HG03097 (cell line): Measurements from ENCODE around the gene TNIK.

Source experiments
- ATAC-seq: cut with Tn5 transposase; IDR thresholded peaks from one replicate; pipeline ENCODE4 v1.9.1; 2021; ENCODE audit not compliant: unreplicated experiment, low FRiP score

TNIK gene

DNA sequence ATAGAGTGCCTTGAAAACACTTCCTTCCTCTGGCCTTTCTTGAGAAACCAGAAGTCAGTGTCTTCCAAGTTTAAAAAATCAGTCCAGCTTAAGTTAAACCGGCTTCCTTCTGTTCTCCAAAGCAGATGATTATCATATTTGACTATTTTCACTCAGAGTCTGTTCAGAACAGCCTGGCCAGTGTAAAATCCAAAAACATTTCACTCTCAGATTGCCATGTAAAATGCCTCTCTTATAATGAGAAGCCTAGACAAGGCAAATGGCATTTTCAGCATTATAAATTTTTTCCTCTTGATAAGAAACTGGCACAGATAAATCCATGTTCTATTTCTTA is 193.5 kb downstream of the TNIK start:
- no peak for ATAC-seq

DNA sequence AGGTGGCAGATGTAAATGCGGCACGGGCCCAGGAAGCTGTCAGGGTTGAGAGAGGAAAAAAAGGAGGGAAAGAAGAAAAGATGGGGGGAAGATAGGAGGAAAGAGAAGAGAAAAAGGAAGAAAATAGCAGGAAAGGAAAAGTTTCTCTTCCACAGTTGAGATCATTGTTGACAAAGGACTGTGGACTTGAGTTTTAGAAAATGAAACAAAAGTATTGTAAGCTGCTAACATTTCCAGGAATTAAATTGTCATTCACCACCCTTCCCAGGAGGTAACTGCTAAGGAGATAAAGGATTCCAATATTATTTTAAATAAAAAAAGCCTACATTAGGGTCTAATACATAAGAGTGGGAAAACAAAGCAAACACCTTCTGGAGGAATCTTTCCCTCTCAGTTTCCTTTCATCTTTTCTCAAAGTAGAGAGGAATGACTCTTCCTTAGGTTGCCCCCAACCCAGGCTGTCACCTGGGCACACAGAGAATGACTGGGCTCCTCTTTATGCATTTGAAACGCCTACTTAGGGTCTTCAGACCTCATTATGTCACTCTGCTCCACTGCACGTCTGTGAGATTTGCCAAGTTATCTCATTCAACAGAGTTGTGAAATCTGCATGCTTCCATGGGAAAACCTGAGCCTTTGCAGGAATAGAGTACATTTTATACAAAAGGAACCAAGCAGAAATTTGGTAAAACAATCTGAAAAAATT is 194.0 kb downstream of the TNIK start:
- ATAC-seq = no peak

DNA sequence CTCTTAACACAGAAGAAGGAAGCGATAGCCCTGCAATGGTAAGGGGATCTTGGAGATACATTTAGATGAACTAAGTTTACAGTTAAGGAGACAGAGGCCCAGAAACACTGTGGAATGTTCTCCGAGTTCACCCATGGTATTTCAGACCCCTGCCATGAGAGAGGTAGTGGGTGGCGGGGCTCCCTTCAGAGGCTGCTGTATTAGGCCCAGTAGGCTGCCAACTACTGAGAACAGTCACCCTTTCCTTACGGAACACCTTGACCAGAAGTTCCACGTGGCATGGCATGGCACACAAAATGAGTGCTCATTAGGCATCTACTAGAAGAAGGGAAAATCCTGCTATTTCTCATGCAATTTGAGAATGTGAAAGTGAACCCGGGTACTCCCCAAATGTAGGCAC is 195.4 kb downstream of the TNIK start:
- no peak for ATAC-seq

DNA sequence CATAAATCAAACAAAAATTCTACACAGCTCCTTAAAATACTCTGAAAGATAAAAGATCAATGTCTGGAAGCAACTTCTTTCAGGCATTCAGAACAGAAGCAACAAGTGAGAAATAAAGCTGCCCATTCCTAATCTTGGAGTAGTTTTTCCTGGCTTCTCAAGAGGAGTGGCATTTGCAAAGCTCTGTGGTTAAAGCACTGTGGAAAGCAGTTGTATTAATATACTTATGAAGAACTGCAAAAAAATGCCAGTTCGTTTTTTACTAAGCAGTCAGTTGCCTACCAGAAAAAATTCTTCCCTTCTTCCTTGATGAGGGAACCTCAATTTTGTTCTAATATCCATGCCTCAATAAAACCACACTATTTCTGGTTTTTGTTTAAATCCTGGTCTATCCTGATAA is 197.8 kb downstream of the TNIK start:
- no peak for ATAC-seq

DNA sequence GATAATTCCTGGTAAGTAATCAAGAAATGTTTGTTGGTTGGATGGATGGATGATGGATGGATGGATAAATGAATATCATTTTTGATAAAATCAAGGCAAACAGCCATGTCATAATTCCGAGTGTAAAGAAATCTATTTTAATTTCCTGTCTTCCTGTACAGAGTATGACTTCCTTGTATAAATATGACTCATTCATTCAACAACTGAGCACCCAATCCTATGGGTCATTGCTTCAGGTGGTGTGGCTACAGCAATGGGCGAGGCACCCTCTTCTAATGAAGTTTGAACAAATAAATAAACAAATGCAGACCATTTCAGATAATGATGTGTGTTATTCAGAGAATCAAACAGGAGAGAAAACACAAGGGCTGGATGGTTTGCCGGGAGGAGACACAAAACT is 198.7 kb downstream of the TNIK start:
- no peak for ATAC-seq

DNA sequence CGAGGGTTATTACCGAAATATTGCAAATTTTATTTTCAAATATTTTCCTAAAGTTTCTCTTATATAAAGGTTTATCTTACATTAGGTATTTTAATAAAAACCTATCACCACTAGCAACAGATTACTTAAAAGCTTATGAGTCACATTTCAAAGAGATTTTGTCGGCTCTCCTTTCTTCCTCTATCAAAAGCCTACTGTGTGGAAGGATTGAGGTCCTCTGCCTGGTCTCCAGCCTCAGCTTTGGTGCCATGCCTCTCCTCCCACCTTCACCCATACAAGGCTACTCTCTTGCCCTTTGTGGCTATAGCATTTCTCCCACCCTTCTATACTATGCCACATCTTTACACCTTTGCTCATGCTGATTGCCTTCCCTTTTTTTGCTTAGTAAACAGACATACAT is 199.3 kb downstream of the TNIK start:
- ATAC-seq = no peak

DNA sequence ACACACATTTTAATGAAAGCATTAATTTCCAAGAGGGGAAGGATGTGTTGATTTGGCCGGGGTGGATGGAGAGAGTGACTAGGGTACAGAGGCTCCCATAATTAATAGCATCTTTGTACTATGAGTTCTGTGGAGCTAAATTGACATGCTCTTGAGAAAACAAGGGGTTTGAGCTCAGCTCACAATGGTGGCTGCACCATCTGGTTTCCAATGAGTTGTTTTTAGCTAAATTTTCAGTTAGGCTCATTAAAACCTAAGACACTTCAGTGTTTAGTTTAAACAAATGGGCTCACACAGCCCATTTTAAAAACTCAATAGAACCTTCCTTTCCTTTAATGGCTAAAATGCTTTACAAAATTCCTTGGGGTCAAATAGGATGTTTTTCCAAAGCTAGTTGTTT is 199.7 kb downstream of the TNIK start:
- no peak for ATAC-seq

DNA sequence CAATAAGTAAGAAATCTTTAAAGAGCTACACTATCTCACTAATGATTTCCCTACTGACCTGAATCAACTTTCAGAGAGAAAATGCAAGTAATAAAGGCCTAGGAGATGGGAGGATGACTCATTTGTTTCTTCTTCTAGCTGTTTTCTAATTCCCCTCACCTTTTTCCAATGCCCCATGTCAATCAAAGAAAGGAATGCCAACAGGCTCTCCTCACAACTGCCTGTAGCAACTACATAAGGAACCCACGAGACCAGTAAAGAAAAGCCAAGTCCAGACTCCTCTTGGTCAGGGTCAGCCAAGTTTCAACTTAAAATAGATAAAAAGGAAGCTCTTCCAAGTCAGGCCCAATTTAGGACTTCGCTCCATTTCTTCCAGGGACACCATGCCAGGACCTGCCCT is 201.9 kb downstream of the TNIK start:
- no peak for ATAC-seq

DNA sequence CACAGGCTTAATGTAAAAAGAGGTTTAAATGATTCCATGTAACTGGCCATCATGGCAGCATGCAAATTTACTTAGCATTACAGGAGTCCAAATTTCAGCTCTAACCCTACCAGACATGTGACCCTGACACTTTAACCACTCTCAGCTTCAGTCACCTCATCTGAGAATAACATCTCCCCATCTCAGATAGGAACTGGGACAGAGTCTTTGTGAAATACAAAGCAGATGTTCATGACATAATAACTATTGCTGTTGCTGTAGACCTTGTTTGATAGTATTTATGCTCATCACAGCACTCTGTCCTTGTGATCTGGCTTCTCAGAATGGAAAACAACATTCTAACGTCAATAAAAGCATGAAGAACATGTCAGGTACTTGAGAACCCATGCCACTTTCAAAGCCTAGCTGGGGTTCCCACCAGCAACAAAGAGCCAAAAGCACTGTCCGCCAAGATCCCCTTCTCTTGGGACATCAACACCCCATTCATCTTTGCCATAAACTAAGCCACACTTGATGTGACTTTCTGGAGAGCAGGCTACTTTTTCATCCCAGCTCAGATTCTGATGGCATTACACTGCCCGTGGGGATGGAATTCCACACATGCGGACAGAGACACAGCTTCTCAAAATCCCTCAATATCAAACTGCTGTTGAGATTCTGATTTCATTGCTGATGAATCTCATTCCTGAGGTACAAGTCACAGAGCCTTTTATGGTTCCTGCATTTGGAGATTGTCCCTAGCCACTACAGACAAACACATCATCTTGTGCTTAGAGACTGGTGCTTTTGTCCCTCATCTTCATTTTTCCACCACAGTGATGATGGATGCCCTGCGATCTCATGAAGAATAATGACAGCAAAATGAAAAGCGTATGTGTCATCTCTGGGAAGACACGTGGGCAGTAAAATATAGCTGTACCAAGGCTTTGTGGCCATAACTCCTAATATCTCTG is 202.7 kb downstream of the TNIK start:
- ATAC-seq = peak; percentile 39

DNA sequence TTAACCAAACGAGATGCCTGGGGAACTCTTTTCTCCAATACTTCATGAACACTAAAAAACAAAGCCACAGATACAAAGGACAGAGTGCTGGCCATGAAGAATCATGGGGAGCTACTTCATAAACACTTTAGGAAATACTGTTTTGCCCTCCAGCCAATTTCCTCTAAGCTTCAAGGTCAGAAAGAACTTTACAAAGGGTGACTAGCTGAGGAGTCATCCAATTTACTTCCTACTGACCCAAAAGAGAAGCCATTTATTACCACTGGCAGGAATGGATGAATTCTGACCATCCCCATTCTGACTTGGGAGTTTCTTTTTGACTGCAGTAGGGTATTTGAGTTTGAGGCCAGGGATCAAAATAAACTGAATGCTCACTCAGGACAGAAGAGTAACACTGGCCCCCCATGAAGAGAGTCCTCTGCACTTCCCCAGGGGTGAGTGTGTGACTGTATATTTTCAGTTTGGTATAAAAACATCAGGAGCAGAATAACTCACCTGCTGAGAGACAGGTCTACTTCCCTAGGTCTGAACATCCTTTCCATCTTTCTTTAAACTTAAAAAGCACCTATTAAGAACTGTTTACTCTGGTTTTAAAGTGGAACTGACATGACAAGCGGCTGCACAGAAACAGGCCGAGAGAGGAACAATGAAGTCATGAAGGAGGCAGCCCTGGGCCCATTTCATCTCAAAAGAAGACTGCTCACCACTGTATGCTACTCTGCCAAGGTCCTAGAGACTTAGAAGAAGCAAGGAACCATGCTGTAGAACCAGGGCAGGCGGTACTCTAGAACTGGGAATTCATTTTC is 203.6 kb downstream of the TNIK start:
- ATAC-seq = no peak

DNA sequence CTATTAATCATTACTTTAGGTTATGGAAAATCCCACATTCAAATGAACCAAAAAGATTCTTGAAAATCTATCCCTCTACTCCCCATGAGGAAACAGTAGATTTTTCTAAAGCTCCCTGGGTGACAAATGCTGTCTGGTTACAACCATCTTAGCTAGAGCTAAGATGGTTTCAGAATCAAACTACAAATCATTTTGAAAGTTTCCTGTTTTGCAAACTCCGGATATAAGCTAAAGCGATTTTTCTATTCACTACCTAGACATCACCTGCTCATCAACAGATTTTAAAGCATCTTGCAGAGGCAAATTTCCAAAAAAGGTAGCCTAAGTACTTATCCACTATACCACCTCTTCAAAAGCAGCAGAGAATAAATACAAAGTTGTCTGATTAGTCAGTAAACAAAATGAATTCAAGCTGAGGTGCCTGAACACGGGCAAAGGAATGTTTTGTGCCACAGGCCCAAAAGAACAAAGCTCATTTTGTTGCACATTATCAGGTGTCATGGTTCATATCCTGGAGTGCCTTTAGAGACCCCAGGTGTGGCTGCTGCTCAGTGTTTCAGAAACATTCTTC is 204.9 kb downstream of the TNIK start:
- ATAC-seq = peak; percentile 50

DNA sequence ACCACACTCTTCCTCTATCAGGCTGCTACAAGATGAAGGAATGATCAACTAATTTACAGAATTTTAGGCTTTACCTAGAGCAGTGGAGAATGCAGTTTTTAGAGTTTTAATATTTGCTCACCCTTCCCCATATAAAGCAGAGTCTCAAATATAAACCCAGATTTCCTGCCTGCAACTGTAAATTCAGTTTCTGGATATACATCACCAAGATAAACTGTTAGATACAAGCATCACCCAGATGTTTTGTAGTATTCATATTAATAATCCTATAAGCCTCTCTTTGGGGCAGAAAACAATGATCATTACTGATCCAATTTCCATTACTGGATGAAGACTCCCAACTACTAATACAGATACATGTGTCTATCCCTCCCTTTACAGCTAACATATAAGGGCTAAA is 205.9 kb downstream of the TNIK start:
- no peak for ATAC-seq

DNA sequence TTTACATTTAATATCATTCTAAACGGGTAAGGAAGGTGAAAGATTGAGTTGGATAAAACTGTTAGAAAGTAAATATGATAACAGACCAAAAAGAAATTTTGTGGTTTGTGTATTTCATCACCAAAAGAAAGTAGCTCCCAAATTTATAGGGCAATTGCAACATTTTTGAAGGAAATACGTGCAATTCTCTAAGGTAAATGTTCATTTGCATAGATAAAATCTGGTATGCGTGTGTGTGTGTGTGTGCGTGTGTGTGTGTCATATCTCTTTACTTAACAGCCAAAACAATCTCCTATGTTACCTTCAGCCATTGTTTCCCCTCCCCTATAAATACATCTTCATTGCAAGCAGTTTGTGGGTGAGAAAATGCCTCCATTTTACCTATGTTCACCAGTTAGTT is 208.4 kb downstream of the TNIK start:
- ATAC-seq = no peak

DNA sequence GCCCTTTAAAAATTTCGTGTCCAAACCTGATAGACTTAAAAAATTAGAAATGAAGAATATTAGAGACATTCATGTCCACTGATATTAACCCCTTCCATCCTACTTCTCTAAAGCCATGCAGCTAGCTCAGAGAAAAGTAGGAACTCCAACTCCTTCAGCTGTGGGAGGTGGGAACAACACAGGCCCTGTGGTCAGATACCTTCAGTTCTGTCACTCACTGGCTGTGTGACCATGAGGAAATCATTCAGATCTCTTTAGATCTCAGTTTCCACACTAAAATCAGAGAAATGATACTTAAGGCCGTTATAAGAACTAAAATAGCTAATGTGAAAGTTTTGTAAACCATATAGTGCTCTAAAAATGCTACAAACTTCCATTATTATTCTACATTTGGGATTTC is 209.8 kb downstream of the TNIK start:
- ATAC-seq = no peak

DNA sequence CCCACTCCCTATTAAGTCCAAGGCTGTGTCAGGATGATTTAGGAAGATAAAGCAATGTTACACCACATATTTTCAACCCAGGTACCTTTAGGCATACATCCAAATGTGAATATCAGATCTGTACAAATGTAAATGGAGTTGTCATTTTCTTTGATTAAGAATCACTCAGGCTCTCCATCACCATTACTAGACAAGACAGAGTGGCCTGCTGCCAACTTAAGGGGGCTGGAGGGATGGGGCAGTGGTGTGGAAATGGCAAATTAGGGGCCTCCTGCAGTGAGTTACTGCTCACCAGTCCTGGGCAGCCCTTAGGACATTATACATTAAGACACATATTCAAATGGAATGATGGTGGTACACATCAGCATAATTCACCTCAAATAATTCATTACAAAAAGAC is 211.0 kb downstream of the TNIK start:
- peak; percentile 15 for ATAC-seq

DNA sequence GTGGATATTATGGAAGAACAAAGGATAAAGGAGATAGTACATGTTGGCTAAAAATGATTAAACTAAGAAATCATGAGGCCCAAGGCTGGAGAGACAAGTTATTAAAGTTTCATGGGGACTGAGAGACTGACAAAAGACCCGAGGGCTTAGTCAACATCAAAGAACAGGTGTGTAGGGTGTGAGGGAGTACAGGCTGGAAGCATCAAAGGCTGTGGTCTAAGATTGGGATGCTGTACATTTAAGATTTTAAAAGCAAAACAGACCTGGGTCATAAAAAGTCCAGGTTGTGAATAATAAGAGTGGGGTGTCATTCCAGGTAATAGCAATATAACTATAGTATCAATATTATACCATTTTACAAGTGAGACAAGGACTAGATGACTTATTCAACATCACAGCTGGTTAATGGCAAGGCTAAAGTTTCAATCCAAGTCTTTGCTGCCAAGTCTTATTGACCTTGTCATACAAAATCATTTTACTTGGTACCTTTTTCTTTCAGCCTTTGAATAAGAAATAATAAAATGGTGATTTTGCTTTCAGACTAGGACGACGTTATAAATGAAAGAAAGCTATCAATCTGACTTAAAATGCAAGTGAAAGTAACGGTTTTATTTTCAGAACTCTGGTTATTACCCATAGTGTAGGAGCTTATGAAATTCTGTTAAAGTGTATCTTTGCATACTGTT is 211.6 kb downstream of the TNIK start:
- ATAC-seq = peak; percentile 67

DNA sequence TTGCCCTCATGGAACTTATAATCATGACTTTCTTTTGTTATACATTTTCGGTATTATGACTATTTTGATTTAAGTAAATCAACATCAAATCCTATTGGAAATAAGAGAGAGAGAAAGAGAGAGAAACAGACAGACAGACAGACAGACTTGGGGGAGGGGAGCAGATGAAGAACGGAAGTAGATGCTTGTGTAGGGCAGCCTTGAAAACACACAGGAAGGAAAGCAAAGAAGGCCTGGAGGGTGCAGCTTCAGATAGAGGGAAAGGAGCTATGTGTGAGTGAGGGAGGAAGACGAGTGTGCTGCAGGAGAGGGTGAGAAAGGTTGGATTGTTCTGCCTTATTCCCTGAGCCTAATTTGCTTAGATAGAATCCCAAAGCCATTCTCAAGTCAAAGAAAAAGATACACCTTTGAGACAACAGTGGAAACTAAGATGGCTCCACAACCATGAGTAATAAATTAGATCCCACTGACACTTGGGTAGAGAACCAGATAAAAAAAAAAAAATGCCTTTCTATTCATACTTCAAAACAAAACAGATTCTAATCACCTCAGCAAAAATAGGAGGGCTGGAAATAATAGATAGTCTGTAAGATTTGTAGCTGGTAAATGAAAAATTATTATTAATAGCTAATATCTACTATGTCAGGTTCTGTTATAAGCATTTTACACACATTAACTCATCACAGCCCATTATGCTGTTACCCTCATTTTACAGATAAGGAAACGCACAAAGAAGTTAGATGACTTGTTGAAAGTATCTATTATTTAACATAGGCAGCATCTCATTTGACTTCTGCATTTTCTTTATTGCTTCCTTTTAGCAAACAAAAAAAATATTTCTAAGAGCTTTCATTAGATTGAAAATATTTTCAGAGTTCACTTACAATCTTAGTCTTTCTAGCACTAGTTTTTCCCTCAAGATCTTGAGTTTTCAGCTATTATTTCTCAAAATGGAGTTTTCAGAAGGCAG is 214.1 kb downstream of the TNIK start:
- ATAC-seq = no peak

DNA sequence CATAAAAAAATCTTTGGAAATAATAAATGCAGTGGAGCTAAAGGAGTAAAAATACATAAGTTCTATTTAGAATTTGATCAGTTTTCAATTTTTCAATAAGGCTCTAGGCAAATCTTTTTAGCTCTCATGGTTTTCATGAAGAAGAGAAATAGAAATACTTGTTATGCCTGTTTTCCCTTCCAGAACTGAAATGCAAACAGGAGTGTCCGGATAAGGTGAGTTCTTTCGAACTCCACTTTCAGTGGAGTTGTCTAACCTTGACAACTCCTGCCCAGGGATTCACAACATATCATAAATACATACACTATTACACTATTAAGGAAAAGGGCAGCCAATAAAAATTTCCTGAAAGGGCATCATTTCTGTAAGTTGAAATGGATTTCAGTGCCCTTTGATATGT is 217.3 kb downstream of the TNIK start:
- ATAC-seq = no peak

DNA sequence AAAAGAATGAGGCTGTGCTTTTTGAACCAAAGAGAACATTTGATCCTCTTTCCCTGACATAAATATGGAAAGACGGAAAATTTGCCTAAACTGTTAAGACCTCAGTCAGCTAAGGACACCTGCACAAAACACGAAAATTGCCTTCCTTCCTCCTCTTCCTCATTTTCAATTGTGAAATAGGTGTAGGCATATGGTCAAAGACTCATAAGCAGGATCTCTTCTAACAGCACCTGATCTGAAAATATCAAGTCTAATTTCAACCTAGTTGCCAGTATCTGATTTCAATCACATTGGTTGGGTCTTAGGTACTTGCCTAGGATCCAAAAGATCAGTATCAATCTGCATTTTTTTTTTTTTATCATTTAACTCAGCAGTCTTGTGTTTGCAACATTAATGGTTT is 218.0 kb downstream of the TNIK start:
- ATAC-seq = no peak
